ENCODE results near the gene NEBL.

GRCh38 chr10:20893297-20893696, 3.8 kb downstream of the NEBL start:
- no peak for TF ChIP-seq CTCF (IDR thresholded peaks at IDR 0.05)
- no peak for TF ChIP-seq POLR2A (IDR thresholded peaks at IDR 0.05)

All from right lobe of liver (tissue), 4 donors.